ENCODE measurements around the gene NELFCD.

NELFCD gene

GRCh38 chr20:58987790-58988564 lies 6.9 kb downstream of the NELFCD start:
- no peak overlapping the region for H3K4me3 ChIP-seq (ENCODE audit: low read depth, low read length)
- no peak for DNase-seq (ENCODE audit: low read depth)
- no peak for TF ChIP-seq CTCF (IDR thresholded peaks at IDR 0.05; ENCODE audit: insufficient read depth, low read depth, low read length, missing control alignments)

- no peak overlapping the region for H3K4me3 ChIP-seq (ENCODE audit: low read depth, low read length)
- no peak for DNase-seq (ENCODE audit: low read depth)
- no peak for TF ChIP-seq CTCF (IDR thresholded peaks at IDR 0.05; ENCODE audit: insufficient read depth, low read depth, low read length, missing control alignments)
These were observed 7.5 kb downstream of the NELFCD start for GRCh38 chr20:58988565-58988882.

GRCh38 chr20:58989196-58989595 lies 8.1 kb downstream of the NELFCD start:
- no peak for TF ChIP-seq CTCF (IDR thresholded peaks at IDR 0.05; ENCODE audit: insufficient read depth, low read depth, low read length, missing control alignments)
- no peak overlapping the region for H3K4me3 ChIP-seq (ENCODE audit: low read depth, low read length)
- DNase-seq (ENCODE audit: low read depth) = no peak

- no peak overlapping the region for H3K4me3 ChIP-seq (ENCODE audit: low read depth, low read length)
- no peak for DNase-seq (ENCODE audit: low read depth)
- no peak for TF ChIP-seq CTCF (IDR thresholded peaks at IDR 0.05; ENCODE audit: insufficient read depth, low read depth, low read length, missing control alignments)
These were observed 9.8 kb downstream of the NELFCD start for GRCh38 chr20:58990651-58991445.

- TF ChIP-seq CTCF (IDR thresholded peaks at IDR 0.05; ENCODE audit: insufficient read depth, low read depth, low read length, missing control alignments) = no peak
- no peak for DNase-seq (ENCODE audit: low read depth)
These were observed 10.7 kb downstream of the NELFCD start for GRCh38 chr20:58991715-58992114.

GRCh38 chr20:58992911-58993310 lies 11.9 kb downstream of the NELFCD start:
- no peak for DNase-seq (ENCODE audit: low read depth)
- no peak overlapping the region for H3K4me3 ChIP-seq (ENCODE audit: low read depth, low read length)
- TF ChIP-seq CTCF (IDR thresholded peaks at IDR 0.05; ENCODE audit: insufficient read depth, low read depth, low read length, missing control alignments) = no peak

More at GRCh38 chr20:58991715-58992114, 10.7 kb downstream of the NELFCD start:
- no peak overlapping the region for H3K4me3 ChIP-seq (ENCODE audit: low read depth, low read length)
